K562 (cell line): ENCODE measurements around the gene ATRNL1. TPM values are rescaled to one million over a fixed set of nuclear protein-coding genes. Genes with fewer than 3 reads are reported as not detected.

Experiments
- ATAC-seq: fragments of 200-7000 bp; cut with Tn5 transposase; 3 replicates; pipeline ENCODE4 v1.9.1; 2020; ENCODE audit warnings: moderate library complexity
- BruUV-seq: library from RNA; stranded (reverse); fragments of 400-500 nt; replicated peaks from 2 replicates; lab custom pipeline; 2021; lab: Mats Ljungman, UMichigan
- CTCF ChIA-PET: fragments of 300-600 bp; formaldehyde crosslinking; extraction: SDS; loops from one replicate; lab custom pipeline; 2021; ENCODE audit warnings: low intra/inter-chr PET ratio; lab: Yijun Ruan, JAX
- POLR2A ChIA-PET: fragments of 300-600, 350-650 bp; sonication (Branson Sonifier 250); formaldehyde crosslinking; extraction: SDS; loops from one replicate; lab custom pipeline; 2021; ENCODE audit warnings: antibody characterized with exemption, inconsistent platforms; lab: Yijun Ruan, JAX
- DNase-seq, 4 experiments: peaks; one replicate each; pipeline versions ENCODE4 v3.0.0 to v3.0.0-alpha.2; 2011 to 2018; ENCODE audit warnings: low spot score in 3 of 4, mixed read lengths in 3 of 4; ENCODE audit errors: extremely low read depth in 1 of 4
- FAIRE-seq: peaks from 2 replicates; lab custom pipeline; 2011; peaks lifted over from hg19 to GRCh38; lab: Jason Lieb, UNC
- H2AFZ ChIP-seq: 2 replicates; pipeline ENCODE4 v1.6.0; 2011; ENCODE audit warnings: low read depth, low read length, control low read depth, inconsistent platforms
- H3K27ac ChIP-seq: fragments of 200-600 bp; 3 replicates; pipeline ENCODE4 v1.8.0; 2011; ENCODE audit warnings: low read depth, mild to moderate bottlenecking, control low read depth, inconsistent platforms, low read length, moderate library complexity, mixed read lengths; ENCODE audit errors: extremely low read depth
- H3K27me3 ChIP-seq, 2 experiments: fragments of 300-600 bp in 1 of 2; 2 replicates in 1 of 2; 3 replicates in 1 of 2; pipeline versions ENCODE4 v1.6.0 to v1.8.0; 2011; ENCODE audit warnings: inconsistent platforms in 2 of 2, low read length in 2 of 2, mild to moderate bottlenecking in 1 of 2, mixed read lengths in 1 of 2, moderate library complexity in 1 of 2; ENCODE audit not compliant: control insufficient read depth in 2 of 2, insufficient read depth in 2 of 2
- H3K36me3 ChIP-seq: fragments of 300-600 bp; 3 replicates; pipeline ENCODE4 v1.8.0; 2011; ENCODE audit warnings: mild to moderate bottlenecking, low read length, inconsistent platforms; ENCODE audit not compliant: control insufficient read depth, insufficient read depth
- H3K4me1 ChIP-seq, 2 experiments: fragments of 200-600 bp in 1 of 2; replicated peaks in 1 of 2; 2 replicates in 1 of 2; 3 replicates in 1 of 2; pipeline versions ENCODE4 v1.5.1 to v1.8.0; 2011; ENCODE audit warnings: inconsistent platforms in 2 of 2, low read length in 2 of 2, mild to moderate bottlenecking in 1 of 2, mixed read lengths in 1 of 2, moderate library complexity in 1 of 2; ENCODE audit not compliant: control insufficient read depth in 2 of 2, insufficient read depth in 2 of 2
- H3K4me2 ChIP-seq: 2 replicates; pipeline ENCODE4 v1.6.1; 2011; ENCODE audit warnings: low read length, control low read depth, inconsistent platforms, mixed read lengths; ENCODE audit not compliant: insufficient read depth
- H3K4me3 ChIP-seq: fragments of 200-600 bp; sonication (generic), shearing (Covaris generic); 2 replicates; pipeline ENCODE4 v1.5.1; 2016; ENCODE audit warnings: control low read depth, inconsistent platforms
- H3K79me2 ChIP-seq: fragments of 200-600 bp; 3 replicates; pipeline ENCODE4 v1.8.0; 2011; ENCODE audit warnings: low read length, inconsistent platforms; ENCODE audit not compliant: control insufficient read depth, insufficient read depth
- H3K9ac ChIP-seq, 2 experiments: 2 replicates each; pipeline versions ENCODE4 v1.6.0 to v1.6.1; 2011; ENCODE audit warnings: low read depth in 2 of 2, low read length in 2 of 2, control low read depth in 1 of 2, inconsistent platforms in 1 of 2, mild to moderate bottlenecking in 1 of 2, mixed read lengths in 1 of 2; ENCODE audit not compliant: insufficient read depth in 1 of 2
- H3K9me1 ChIP-seq: one replicate; pipeline ENCODE4 v1.6.0; 2011; ENCODE audit warnings: inconsistent platforms, mild to moderate bottlenecking, low read length, moderate library complexity; ENCODE audit not compliant: control insufficient read depth, insufficient read depth
- H3K9me3 ChIP-seq: replicated peaks from 2 replicates; pipeline ENCODE4 v1.5.1; 2011; ENCODE audit warnings: low read depth, low read length, inconsistent platforms; ENCODE audit not compliant: control insufficient read depth, insufficient read depth
- H4K20me1 ChIP-seq: replicated peaks from 2 replicates; pipeline ENCODE4 v1.6.1; 2011; ENCODE audit warnings: low read length, inconsistent platforms, mixed read lengths; ENCODE audit not compliant: control insufficient read depth, insufficient read depth
- AFF4 ChIP-seq: sonication (generic); formaldehyde crosslinking; IDR thresholded peaks from 2 replicates; pipeline ENCODE4 v1.8.0; 2023; ENCODE audit warnings: mild to moderate bottlenecking, missing genetic modification reagents
- NFIC ChIP-seq: fragments of 450-650 bp; IDR thresholded peaks from 2 replicates; pipeline ENCODE4 v1.6.1; 2017; ENCODE audit warnings: mild to moderate bottlenecking, inconsistent platforms
- STAG1 ChIP-seq: sonication (generic); formaldehyde crosslinking; IDR thresholded peaks from 2 replicates; pipeline ENCODE4 v1.5.0; 2020; ENCODE audit warnings: missing genetic modification reagents, borderline replicate concordance
- TAF7 ChIP-seq: fragments of 450-650 bp; IDR thresholded peaks from 2 replicates; pipeline ENCODE4 v1.6.1; 2016; ENCODE audit warnings: missing genetic modification characterization, missing compliant biosample characterization
- ZBTB49 ChIP-seq: sonication (generic); formaldehyde crosslinking; IDR thresholded peaks from 2 replicates; pipeline ENCODE4 v1.8.0; 2022; ENCODE audit warnings: missing genetic modification reagents, mild to moderate bottlenecking, borderline replicate concordance
- whole genome bisulfite sequencing: fragments of 100-300 bp; shearing (Covaris generic); methylation state at CpG from one replicate; pipeline ENCODE4 v1.1.6; 2016; ENCODE audit warnings: low coverage, mixed read lengths; ENCODE audit not compliant: insufficient coverage; ENCODE audit errors: missing lambda C conversion rate; 5-methylcytosine and 5-hydroxymethylcytosine counted together
- in situ Hi-C: fragments of 300-500 bp; cut with MboI; formaldehyde crosslinking; loops from 4 replicates; pipeline ENCODE4 v1.15.0; 2018; ENCODE audit warnings: inconsistent platforms, mixed read lengths
- intact Hi-C: fragments of 100-400 bp; cut with micrococcal nuclease; formaldehyde crosslinking; loops from 2 replicates; pipeline ENCODE4 v1.14.2; 2022
- polyA plus RNA-seq, 8 experiments: library from polyadenylated mRNA; depleted of rRNA in 4 of 8; stranded (reverse) in 5 of 8; unstranded in 3 of 8; fragments of >200 nt; fragmentation: Nextera tagmentation in 2 of 8; fragmentation: Illumina TruSeq in 1 of 8; extraction: Ambion mirVana in 2 of 8; extraction: Trizol in 1 of 8; gene quantifications; 2 replicates each; pipeline versions ENCODE4 v1.2.1 to v1.2.3, GENCODE V29; 2011 to 2014; ENCODE audit warnings: inconsistent platforms in 1 of 8, missing spikeins in 1 of 8
- total RNA-seq, 7 experiments: library from RNA; depleted of rRNA in 6 of 7; stranded (reverse); fragments of >200 nt in 6 of 7; fragmentation: Illumina TruSeq in 2 of 7; extraction: Trizol in 2 of 7; gene quantifications; 2 replicates each; pipeline versions ENCODE4 v1.2.1 to v1.2.3, GENCODE V29; 2011 to 2021; ENCODE audit warnings: low replicate concordance in 1 of 7

ATRNL1 gene
- total and polyA plus RNA-seq, 9 of the 15 experiments (the other 6 are each of a cell fraction or from before 2014, with no cell fraction given) = 0.18 TPM; not detected in 8

GRCh38 chr10:115802911-115803310, 709.7 kb downstream of the ATRNL1 start (continued):
- TF ChIP-seq AFF4 (CRISPR knock-in tag) = no peak
- TF ChIP-seq TAF7 (tag) = no peak
- TF ChIP-seq ZBTB49 (CRISPR knock-in tag) = no peak
- TF ChIP-seq STAG1 (CRISPR knock-in tag) = no peak

GRCh38 chr10:115814542-115814941, 721.4 kb downstream of the ATRNL1 start:
- no peak for ATAC-seq
- CTCF ChIA-PET = no interaction called here

More at GRCh38 chr10:115814542-115814941, 721.4 kb downstream of the ATRNL1 start:
- DNase-seq (no peak), FAIRE-seq (no peak)
- no peaks in the 10 kb centered on the region for H3K27me3 ChIP-seq
- no peak overlapping the region for H3K27ac ChIP-seq
- H3K9me1 ChIP-seq = no peaks in the 10 kb centered on the region
- intact Hi-C loops = no loop called here
- no peak overlapping the region for H3K9ac ChIP-seq
- WGBS = 0% methylated on average over 2 of the region's 2 CpGs
- no peaks in the 10 kb centered on the region for H4K20me1 ChIP-seq
- H3K79me2 ChIP-seq = no peaks in the 10 kb centered on the region
- no TSS peak for BruUV-seq
- in situ Hi-C loops = no loop called here
- H2AFZ ChIP-seq = no peak overlapping the region
- no peak for TF ChIP-seq NFIC
- no peak overlapping the region for H3K4me2 ChIP-seq
- no peaks in the 10 kb centered on the region for H3K9me3 ChIP-seq
- no peak overlapping the region for H3K4me3 ChIP-seq
- POLR2A ChIA-PET = no interaction called here
- no peaks in the 10 kb centered on the region for H3K36me3 ChIP-seq
- H3K4me1 ChIP-seq = no peaks in the 10 kb centered on the region
